Parathyroid adenoma (tissue), 2 donors: Measurements from ENCODE around the gene CHIC2.

Experiments
- H2AFZ ChIP-seq: fragments of 300-600 bp; sonication (generic); one replicate; pipeline ENCODE4 v1.7.0; 2017; ENCODE audit warnings: antibody characterized with exemption, mild to moderate bottlenecking
- H3K27ac ChIP-seq: fragments of 300-600 bp; sonication (generic); one replicate; pipeline ENCODE4 v1.7.0; 2017
- H3K27me3 ChIP-seq: fragments of 300-600 bp; sonication (generic); one replicate; pipeline ENCODE4 v1.7.0; 2017; ENCODE audit warnings: low read length; ENCODE audit not compliant: control insufficient read depth, insufficient read depth
- H3K36me3 ChIP-seq: fragments of 300-600 bp; sonication (generic); one replicate; pipeline ENCODE4 v1.7.0; 2017; ENCODE audit warnings: low read length; ENCODE audit not compliant: control insufficient read depth, insufficient read depth
- H3K4me1 ChIP-seq: fragments of 300-600 bp; sonication (generic); one replicate; pipeline ENCODE4 v1.7.0; 2017; ENCODE audit warnings: control low read depth
- H3K4me2 ChIP-seq: fragments of 300-600 bp; sonication (generic); one replicate; pipeline ENCODE4 v1.7.0; 2017; ENCODE audit warnings: low read length
- H3K4me3 ChIP-seq: fragments of 300-600 bp; sonication (generic); one replicate; pipeline ENCODE4 v1.7.0; 2017; ENCODE audit warnings: low read depth, low read length
- H3K79me2 ChIP-seq: fragments of 300-600 bp; sonication (generic); one replicate; pipeline ENCODE4 v1.7.0; 2017; ENCODE audit warnings: control low read depth
- H3K9ac ChIP-seq: fragments of 300-600 bp; sonication (generic); one replicate; pipeline ENCODE4 v1.7.0; 2017; ENCODE audit warnings: mild to moderate bottlenecking
- H3K9me3 ChIP-seq: fragments of 300-600 bp; sonication (generic); one replicate; pipeline ENCODE4 v1.7.0; 2017; ENCODE audit warnings: low read length; ENCODE audit not compliant: control insufficient read depth
- TF ChIP-seq, protein P1 (sequence below): fragments of 300-600 bp; sonication (generic); IDR thresholded peaks from one replicate; pipeline ENCODE4 v1.7.0; 2017; ENCODE audit warnings: antibody characterized with exemption, mild to moderate bottlenecking
- donor health status: primary hyperparathyroidism.

Gene CHIC2

DNA sequence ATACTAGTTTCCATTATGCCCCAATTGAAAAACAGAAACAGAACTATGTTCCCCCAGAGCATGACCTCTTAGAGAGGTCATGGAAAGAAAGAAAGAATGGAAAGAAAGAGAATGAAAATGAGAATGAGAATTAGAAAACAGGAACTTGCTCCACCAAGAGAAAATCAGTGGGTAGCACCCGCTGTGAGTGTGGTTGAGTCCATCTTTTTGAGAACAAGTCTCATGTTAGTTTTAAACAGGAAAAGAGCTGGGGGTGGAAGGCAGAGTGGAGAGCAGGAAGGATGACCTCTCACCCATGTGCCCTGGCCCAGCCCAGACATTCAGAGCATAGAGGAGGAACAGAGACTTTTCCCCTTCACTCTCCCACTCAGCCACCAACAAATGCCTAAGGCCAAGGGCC lies 40.5 kb upstream of the CHIC2 start:
- Histone ChIP-seq H3K9me3 (no peaks in the 10 kb centered on the region), H3K79me2 (no peaks in the 10 kb centered on the region), H3K4me2 (no peak overlapping the region), H3K4me3 (no peak overlapping the region), H3K9ac (no peak overlapping the region), H2AFZ (no peak overlapping the region), H3K27me3 (peaks cover 6% of the 10 kb centered on the region), H3K4me1 (no peaks in the 10 kb centered on the region), H3K36me3 (no peaks in the 10 kb centered on the region), H3K27ac (no peak overlapping the region)
- TF ChIP-seq, protein P1, sequence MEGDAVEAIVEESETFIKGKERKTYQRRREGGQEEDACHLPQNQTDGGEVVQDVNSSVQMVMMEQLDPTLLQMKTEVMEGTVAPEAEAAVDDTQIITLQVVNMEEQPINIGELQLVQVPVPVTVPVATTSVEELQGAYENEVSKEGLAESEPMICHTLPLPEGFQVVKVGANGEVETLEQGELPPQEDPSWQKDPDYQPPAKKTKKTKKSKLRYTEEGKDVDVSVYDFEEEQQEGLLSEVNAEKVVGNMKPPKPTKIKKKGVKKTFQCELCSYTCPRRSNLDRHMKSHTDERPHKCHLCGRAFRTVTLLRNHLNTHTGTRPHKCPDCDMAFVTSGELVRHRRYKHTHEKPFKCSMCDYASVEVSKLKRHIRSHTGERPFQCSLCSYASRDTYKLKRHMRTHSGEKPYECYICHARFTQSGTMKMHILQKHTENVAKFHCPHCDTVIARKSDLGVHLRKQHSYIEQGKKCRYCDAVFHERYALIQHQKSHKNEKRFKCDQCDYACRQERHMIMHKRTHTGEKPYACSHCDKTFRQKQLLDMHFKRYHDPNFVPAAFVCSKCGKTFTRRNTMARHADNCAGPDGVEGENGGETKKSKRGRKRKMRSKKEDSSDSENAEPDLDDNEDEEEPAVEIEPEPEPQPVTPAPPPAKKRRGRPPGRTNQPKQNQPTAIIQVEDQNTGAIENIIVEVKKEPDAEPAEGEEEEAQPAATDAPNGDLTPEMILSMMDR, result no peak

DNA sequence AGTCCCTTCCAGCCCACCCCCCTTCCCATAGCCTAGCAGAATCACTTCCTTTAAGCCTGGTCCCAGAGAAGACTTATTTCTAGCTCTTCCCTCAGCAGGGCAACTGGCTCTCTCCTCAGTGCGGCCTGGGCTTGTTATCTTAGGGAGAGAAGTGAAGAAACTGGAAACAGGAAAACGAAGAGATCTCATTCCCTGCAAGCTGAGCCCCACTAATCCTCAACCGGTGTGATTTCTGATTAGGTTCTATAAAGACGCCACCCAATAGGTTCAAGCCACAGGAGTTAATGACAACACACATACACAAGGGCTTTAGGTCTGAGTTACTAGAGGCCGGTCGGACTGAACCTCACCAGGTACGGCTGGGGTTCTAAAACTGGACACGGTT lies 38.8 kb upstream of the CHIC2 start:
- no peak overlapping the region for H3K4me3 ChIP-seq
- H3K4me2 ChIP-seq, result no peak overlapping the region
- H3K9ac ChIP-seq, result no peak overlapping the region
- TF ChIP-seq, protein P1, result no peak
- no peaks in the 10 kb centered on the region for H3K9me3 ChIP-seq
- H3K79me2 ChIP-seq, result no peaks in the 10 kb centered on the region
- peaks cover 12% of the 10 kb centered on the region for H3K27me3 ChIP-seq
- no peak overlapping the region for H3K27ac ChIP-seq
- no peak overlapping the region for H2AFZ ChIP-seq
- no peaks in the 10 kb centered on the region for H3K4me1 ChIP-seq
- H3K36me3 ChIP-seq, result no peaks in the 10 kb centered on the region

DNA sequence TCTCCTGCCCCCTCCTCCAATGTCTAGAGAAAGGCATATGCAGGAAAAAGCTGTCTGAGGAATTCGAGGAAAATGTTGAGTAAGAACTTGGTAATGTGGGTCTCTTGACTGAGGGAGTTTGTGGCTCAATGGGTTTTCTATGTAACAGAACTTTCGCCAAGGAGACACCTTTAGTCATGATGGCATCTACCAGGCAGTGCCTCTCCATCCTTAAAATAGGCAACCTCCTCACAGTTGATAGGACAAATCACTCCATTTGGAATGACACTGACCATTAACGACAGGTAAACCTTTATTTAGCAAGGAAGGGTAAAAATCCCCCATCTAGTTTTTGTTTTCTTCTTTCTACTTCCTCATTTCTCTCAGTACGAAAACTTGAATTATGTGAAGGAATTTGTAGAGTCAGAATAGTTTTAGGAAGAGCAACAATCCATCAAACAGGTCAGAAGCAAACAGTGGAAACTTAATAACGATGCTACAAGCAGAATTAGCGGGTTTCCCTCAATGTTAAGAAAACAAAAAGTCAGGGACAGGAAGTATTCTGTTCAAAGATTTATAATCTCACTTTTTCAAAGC lies 38.2 kb upstream of the CHIC2 start:
- Histone ChIP-seq H3K4me3 (no peak overlapping the region), H3K27me3 (peaks cover 12% of the 10 kb centered on the region), H3K36me3 (no peaks in the 10 kb centered on the region), H3K9me3 (no peaks in the 10 kb centered on the region), H3K27ac (no peak overlapping the region), H3K79me2 (no peaks in the 10 kb centered on the region), H3K4me1 (no peaks in the 10 kb centered on the region), H3K4me2 (no peak overlapping the region), H3K9ac (no peak overlapping the region), H2AFZ (no peak overlapping the region)
- TF ChIP-seq, protein P1, result no peak

DNA sequence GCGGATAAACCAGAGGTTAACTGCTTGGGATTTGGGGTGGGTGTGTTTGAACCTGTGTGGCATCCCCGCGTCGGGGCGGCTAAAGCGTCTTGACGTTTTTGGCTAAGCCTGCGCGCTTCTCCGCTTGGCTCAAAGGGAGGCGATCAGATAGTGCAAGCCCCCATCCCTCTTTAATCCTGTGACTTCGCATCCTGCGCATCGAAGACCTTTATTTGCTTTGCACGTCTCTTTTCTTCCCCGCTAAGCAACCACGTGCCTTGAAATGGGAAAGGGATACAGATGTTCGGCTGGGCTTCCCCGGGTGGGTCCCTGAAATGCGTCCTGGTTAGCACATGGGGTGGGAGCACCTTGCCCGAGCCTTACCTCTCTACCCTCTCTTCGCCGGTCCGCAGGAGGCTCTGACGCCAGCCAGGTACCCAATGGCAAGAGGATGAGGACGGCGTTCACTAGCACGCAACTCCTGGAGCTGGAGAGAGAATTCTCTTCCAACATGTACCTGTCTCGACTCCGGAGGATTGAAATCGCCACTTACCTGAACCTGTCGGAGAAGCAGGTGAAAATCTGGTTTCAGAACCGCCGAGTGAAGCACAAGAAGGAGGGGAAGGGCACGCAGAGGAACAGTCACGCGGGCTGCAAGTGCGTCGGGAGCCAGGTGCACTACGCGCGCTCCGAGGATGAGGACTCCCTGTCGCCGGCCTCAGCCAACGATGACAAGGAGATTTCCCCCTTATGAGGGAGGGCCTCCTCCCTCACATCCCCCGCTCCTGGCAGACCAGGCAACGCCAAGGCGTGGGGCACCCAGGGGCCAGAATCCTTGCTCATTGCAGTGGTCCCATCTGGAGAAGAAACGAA lies 37.0 kb upstream of the CHIC2 start:
- no peaks in the 10 kb centered on the region for H3K4me1 ChIP-seq
- no peaks in the 10 kb centered on the region for H3K9me3 ChIP-seq
- no peak overlapping the region for H3K4me3 ChIP-seq
- peak overlapping the region; percentile 42 for H3K4me2 ChIP-seq
- H3K9ac ChIP-seq, result no peak overlapping the region
- H3K36me3 ChIP-seq, result no peaks in the 10 kb centered on the region
- H2AFZ ChIP-seq, result no peak overlapping the region
- H3K79me2 ChIP-seq, result no peaks in the 10 kb centered on the region
- peaks cover 16% of the 10 kb centered on the region for H3K27me3 ChIP-seq
- TF ChIP-seq, protein P1, result no peak
- no peak overlapping the region for H3K27ac ChIP-seq
